Skin epidermis (tissue), 12 donors: ENCODE data around the gene BCKDHB.
"Not testable (repeated sequence)": the region's sequence is repeated elsewhere in the genome, so short reads cannot be mapped to it uniquely, and the experiment has no call there.

Source experiments
- H3K27ac ChIP-seq, 21 experiments: fragments of 200-600 bp; sonication (generic) in 11 of 21; one replicate each; pipeline ENCODE4 v1.5.0; 2020; ENCODE audit warnings: mild to moderate bottlenecking in 3 of 21, inconsistent platforms in 2 of 21, moderate library complexity in 2 of 21
- H3K4me3 ChIP-seq, 7 experiments: fragments of 200-600 bp; sonication (generic) in 2 of 7; one replicate each; pipeline ENCODE4 v1.5.0; 2020; ENCODE audit warnings: inconsistent platforms in 2 of 7, mild to moderate bottlenecking in 2 of 7, moderate library complexity in 1 of 7

The BCKDHB gene

DNA sequence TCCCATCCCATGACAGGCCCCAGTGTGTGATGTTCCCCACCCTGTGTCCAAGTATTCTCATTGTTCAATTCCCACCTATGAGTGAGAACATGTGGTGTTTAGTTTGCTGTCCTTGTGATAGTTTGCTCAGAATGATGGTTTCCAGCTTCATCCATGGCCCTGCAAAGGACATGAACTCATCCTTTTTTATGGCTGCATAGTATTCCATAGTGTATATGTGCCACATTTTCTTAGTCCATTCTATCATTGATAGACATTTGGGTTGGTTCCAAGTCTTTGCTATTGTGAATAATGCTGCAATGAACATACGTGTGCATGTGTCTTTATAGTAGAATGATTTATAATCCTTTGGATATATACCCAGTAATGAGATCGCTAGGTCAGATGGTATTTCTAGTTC, 132.3 kb downstream of the BCKDHB start:
- not testable (repeated sequence) for H3K4me3 ChIP-seq, H3K27ac ChIP-seq

- Histone ChIP-seq H3K4me3 (no peak overlapping the region), H3K27ac (no peak overlapping the region)
These were observed 138.6 kb downstream of the BCKDHB start for GRCh38 chr6:80245043-80245442.

DNA sequence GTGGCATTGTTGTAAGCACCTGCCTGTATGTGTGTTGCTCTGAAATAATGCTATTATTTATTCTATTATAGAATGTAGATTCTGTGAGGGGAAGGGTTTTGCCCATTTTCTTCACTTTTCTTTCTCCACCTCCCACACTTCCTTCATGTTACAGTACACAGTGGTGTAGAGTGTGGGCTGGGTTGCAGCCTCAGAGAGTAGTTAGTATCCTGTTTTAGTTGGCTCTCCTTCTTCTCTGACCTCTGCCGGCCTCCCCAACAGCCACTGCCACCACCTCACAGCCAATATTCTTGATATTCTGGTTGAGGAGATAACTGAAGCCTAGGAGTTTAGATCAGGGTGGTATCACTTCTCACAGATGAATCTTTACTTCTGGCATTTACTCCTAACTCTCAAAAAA, 143.4 kb downstream of the BCKDHB start:
- no peak overlapping the region for H3K27ac ChIP-seq
- H3K4me3 ChIP-seq = no peak overlapping the region

- H3K27ac ChIP-seq = no peak overlapping the region
- no peak overlapping the region for H3K4me3 ChIP-seq
These were observed 144.0 kb downstream of the BCKDHB start for GRCh38 chr6:80250391-80250997.

GRCh38 chr6:80251321-80251720, 144.8 kb downstream of the BCKDHB start:
- H3K27ac ChIP-seq = no peak overlapping the region
- H3K4me3 ChIP-seq = no peak overlapping the region

GRCh38 chr6:80254716-80255115, 148.2 kb downstream of the BCKDHB start:
- Histone ChIP-seq H3K4me3 (no peak overlapping the region), H3K27ac (no peak overlapping the region)

GRCh38 chr6:80256691-80257090, 150.2 kb downstream of the BCKDHB start:
- Histone ChIP-seq H3K27ac (no peak overlapping the region), H3K4me3 (no peak overlapping the region)

DNA sequence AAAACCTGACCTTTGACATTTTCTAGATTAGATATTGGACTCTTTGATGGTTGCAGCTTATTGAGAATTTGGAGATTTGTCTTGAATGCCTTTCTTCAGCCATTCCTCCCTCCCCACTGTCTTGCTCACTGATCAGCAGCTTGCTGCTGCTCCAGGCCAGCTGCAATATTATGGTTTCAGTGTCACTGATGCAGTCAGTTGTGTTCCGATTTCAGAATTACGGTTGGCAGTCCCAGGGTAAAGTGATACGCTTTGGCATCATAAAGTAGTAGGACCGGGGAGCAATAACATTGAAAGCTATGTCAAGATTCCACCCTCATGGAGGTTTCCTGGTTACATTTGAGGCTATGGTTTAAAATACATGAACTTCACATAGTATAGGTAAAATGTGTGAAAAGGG, 152.6 kb downstream of the BCKDHB start:
- no peak overlapping the region for H3K27ac ChIP-seq
- H3K4me3 ChIP-seq = no peak overlapping the region

- H3K27ac ChIP-seq = no peak overlapping the region
- H3K4me3 ChIP-seq = no peak overlapping the region
These were observed 157.1 kb downstream of the BCKDHB start for GRCh38 chr6:80263585-80263984.

- H3K4me3 ChIP-seq = no peak overlapping the region
- H3K27ac ChIP-seq = no peak overlapping the region
These were observed 162.6 kb downstream of the BCKDHB start for GRCh38 chr6:80268865-80269730.

GRCh38 chr6:80271074-80271473, 164.6 kb downstream of the BCKDHB start:
- Histone ChIP-seq H3K4me3 (no peak overlapping the region), H3K27ac (no peak overlapping the region)

DNA sequence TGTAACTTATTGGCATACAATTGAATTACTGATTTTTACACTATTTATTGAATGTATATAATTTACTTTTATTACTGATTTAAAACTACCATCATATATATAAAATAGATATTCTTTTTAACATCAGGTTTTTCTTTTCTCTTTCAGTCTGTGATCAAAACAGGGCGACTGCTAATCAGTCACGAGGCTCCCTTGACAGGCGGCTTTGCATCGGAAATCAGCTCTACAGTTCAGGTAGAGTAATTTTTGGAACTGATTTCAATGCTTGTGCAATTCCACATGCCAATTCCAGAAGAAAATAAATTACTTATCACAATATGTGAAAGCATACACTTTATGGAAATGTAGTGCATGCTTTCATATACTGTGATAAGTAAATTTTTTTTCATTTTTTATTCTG, 166.5 kb downstream of the BCKDHB start:
- Histone ChIP-seq H3K4me3 (no peak overlapping the region), H3K27ac (no peak overlapping the region)

- H3K4me3 ChIP-seq = no peak overlapping the region
- H3K27ac ChIP-seq = no peak overlapping the region
These were observed 170.4 kb downstream of the BCKDHB start for GRCh38 chr6:80276861-80277260.

- no peak overlapping the region for H3K27ac ChIP-seq
- H3K4me3 ChIP-seq = no peak overlapping the region
These were observed 171.0 kb downstream of the BCKDHB start for GRCh38 chr6:80277501-80277900.

GRCh38 chr6:80280262-80281010, 174.0 kb downstream of the BCKDHB start:
- H3K27ac ChIP-seq = no peak overlapping the region
- H3K4me3 ChIP-seq = no peak overlapping the region

- Histone ChIP-seq H3K4me3 (no peak overlapping the region), H3K27ac (no peak overlapping the region)
These were observed 176.6 kb downstream of the BCKDHB start for GRCh38 chr6:80282913-80283554.

DNA sequence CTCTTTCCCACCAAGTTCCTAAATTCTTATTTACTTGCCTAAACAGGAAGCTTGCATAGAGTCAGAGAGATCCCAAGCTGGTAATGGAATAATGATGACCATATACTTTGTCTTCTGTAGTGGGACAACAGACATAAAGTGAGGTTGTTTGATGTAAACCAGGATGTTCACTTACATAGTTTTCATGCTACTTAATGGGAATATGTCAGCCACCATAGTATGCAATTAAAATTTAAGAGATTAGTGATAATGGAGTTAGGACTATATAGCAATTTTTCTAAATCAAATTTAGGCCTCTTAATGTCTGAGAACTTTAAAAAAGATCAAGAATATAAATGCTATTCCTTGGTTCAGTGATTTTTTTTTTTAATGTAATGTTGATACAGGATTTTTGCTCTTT, 180.6 kb downstream of the BCKDHB start:
- H3K27ac ChIP-seq = no peak overlapping the region
- no peak overlapping the region for H3K4me3 ChIP-seq

- Histone ChIP-seq H3K4me3 (no peak overlapping the region), H3K27ac (no peak overlapping the region)
These were observed 181.1 kb downstream of the BCKDHB start for GRCh38 chr6:80287607-80288006.

DNA sequence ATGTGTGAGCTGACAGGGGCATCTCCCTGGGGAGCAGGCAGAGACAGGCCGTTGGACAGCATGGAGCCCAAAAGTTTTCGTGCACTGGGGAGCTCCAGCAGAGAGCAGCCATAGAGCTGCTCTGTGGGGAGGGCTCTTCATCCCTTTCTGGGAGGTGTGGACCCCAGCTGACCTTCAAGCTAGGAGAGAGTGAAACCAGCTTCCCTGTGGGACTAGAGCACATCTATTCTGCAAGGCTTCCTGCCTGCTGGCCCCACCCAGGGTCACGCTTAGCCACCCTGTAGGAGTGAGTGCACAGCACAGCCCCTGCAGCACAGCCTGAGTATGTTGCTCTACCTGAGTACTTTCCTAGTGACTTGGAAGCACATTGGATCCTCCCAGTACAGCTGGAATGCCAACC, 183.3 kb downstream of the BCKDHB start:
- Histone ChIP-seq H3K4me3 (no peak overlapping the region), H3K27ac (no peak overlapping the region)

DNA sequence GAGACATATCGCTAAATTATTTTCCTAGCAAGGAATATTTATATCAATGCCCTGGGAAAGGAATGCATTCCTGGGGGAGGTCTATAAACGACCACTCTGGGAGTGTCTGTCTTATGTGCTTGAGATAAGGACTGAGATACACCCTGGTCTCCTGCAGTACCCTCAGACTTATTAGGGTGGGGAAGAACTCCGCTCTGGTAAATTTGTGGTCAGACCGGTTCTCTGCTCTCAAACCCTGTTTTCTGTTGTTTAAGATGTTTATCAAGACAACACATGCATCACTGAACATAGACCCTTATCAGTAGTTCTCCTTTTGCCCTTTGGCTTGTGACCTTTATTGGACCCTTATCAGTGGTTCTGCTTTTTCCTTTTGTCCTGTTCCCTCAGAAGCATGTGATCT, 188.1 kb downstream of the BCKDHB start:
- not testable (repeated sequence) for H3K27ac ChIP-seq, H3K4me3 ChIP-seq
